ENCODE measurements around the gene PRCC. TPM values are rescaled to one million over a fixed set of nuclear protein-coding genes. Genes with fewer than 3 reads are reported as not detected.

Gene PRCC
- total RNA-seq, 1 donor from 2014 or later, result 75.5 TPM

GRCh38 chr1:156775799-156776198, 8.5 kb downstream of the PRCC start:
- TF ChIP-seq CTCF (IDR thresholded peaks at IDR 0.05; ENCODE audit: insufficient read depth, low read depth, low read length) (no peak), EZH2 (IDR thresholded peaks at IDR 0.05; ENCODE audit: insufficient read depth, low read length) (no peak)
- Mint-ChIP-seq H3K27me3 (ENCODE audit: low read depth, unreplicated experiment) (no peaks in the 10 kb centered on the region), H3K4me1 (ENCODE audit: low read depth, unreplicated experiment) (peaks cover 25% of the 10 kb centered on the region), H3K27ac (ENCODE audit: unreplicated experiment) (no peak overlapping the region), H3K4me3 (ENCODE audit: unreplicated experiment) (no peak overlapping the region), H3K9me3 (ENCODE audit: unreplicated experiment) (no peaks in the 10 kb centered on the region), H3K36me3 (ENCODE audit: low read depth, unreplicated experiment) (peaks cover 1% of the 10 kb centered on the region)
- Histone ChIP-seq H2AFZ (ENCODE audit: low read depth, low read length) (no peak overlapping the region), H3K4me2 (ENCODE audit: low read length) (no peak overlapping the region), H3K27me3 (ENCODE audit: insufficient read depth, low read length) (no peaks in the 10 kb centered on the region), H3K9me3 (ENCODE audit: insufficient read depth, low read depth, low read length) (no peaks in the 10 kb centered on the region), H3K36me3 (ENCODE audit: insufficient read depth, low read length) (peaks cover 2% of the 10 kb centered on the region), H3K27ac (ENCODE audit: low read depth, low read length) (no peak overlapping the region), H3K4me3 (ENCODE audit: insufficient read depth, low read depth, low read length) (no peak overlapping the region), H4K20me1 (ENCODE audit: insufficient read depth, low read length) (peaks cover 78% of the 10 kb centered on the region), H3K79me2 (ENCODE audit: insufficient read depth, low read length) (peaks cover 92% of the 10 kb centered on the region), H3K4me1 (ENCODE audit: insufficient read depth, low read length) (peaks cover 3% of the 10 kb centered on the region), H3K9ac (ENCODE audit: low read length) (no peak overlapping the region)
- DNase-seq (ENCODE audit: low read depth) (no peak), FAIRE-seq (no peak)

GRCh38 chr1:156776942-156777341, 9.6 kb downstream of the PRCC start:
- Mint-ChIP-seq H3K27ac (ENCODE audit: unreplicated experiment) (no peak overlapping the region), H3K36me3 (ENCODE audit: low read depth, unreplicated experiment) (peaks cover 1% of the 10 kb centered on the region), H3K27me3 (ENCODE audit: low read depth, unreplicated experiment) (no peaks in the 10 kb centered on the region), H3K4me3 (ENCODE audit: unreplicated experiment) (no peak overlapping the region), H3K4me1 (ENCODE audit: low read depth, unreplicated experiment) (peaks cover 30% of the 10 kb centered on the region), H3K9me3 (ENCODE audit: unreplicated experiment) (no peaks in the 10 kb centered on the region)
- H3K4me3 ChIP-seq (ENCODE audit: insufficient read depth, low read depth, low read length), result no peak overlapping the region
- H3K27ac ChIP-seq (ENCODE audit: low read depth, low read length), result no peak overlapping the region
- no peaks in the 10 kb centered on the region for H3K27me3 ChIP-seq (ENCODE audit: insufficient read depth, low read length)
- DNase-seq (ENCODE audit: low read depth) (no peak), FAIRE-seq (no peak)
- peaks cover 79% of the 10 kb centered on the region for H4K20me1 ChIP-seq (ENCODE audit: insufficient read depth, low read length)
- peaks cover 8% of the 10 kb centered on the region for H3K4me1 ChIP-seq (ENCODE audit: insufficient read depth, low read length)
- TF ChIP-seq CTCF (IDR thresholded peaks at IDR 0.05; ENCODE audit: insufficient read depth, low read depth, low read length) (no peak), EZH2 (IDR thresholded peaks at IDR 0.05; ENCODE audit: insufficient read depth, low read length) (no peak)
- no peak overlapping the region for H2AFZ ChIP-seq (ENCODE audit: low read depth, low read length)
- no peak overlapping the region for H3K9ac ChIP-seq (ENCODE audit: low read length)
- peaks cover 93% of the 10 kb centered on the region for H3K79me2 ChIP-seq (ENCODE audit: insufficient read depth, low read length)
- H3K9me3 ChIP-seq (ENCODE audit: insufficient read depth, low read depth, low read length), result no peaks in the 10 kb centered on the region
- no peak overlapping the region for H3K4me2 ChIP-seq (ENCODE audit: low read length)
- H3K36me3 ChIP-seq (ENCODE audit: insufficient read depth, low read length), result no peaks in the 10 kb centered on the region

- H4K20me1 ChIP-seq (ENCODE audit: insufficient read depth, low read length), result peaks cover 79% of the 10 kb centered on the region
- no peak overlapping the region for H3K9ac ChIP-seq (ENCODE audit: low read length)
- no peak overlapping the region for H3K4me3 ChIP-seq (ENCODE audit: insufficient read depth, low read depth, low read length)
- FAIRE-seq, result no peak
- Mint-ChIP-seq H3K27me3 (ENCODE audit: low read depth, unreplicated experiment) (no peaks in the 10 kb centered on the region), H3K4me1 (ENCODE audit: low read depth, unreplicated experiment) (peaks cover 32% of the 10 kb centered on the region), H3K4me3 (ENCODE audit: unreplicated experiment) (no peak overlapping the region), H3K9me3 (ENCODE audit: unreplicated experiment) (no peaks in the 10 kb centered on the region), H3K36me3 (ENCODE audit: low read depth, unreplicated experiment) (peaks cover 1% of the 10 kb centered on the region), H3K27ac (ENCODE audit: unreplicated experiment) (no peak overlapping the region)
- peaks cover 2% of the 10 kb centered on the region for H3K36me3 ChIP-seq (ENCODE audit: insufficient read depth, low read length)
- H3K27me3 ChIP-seq (ENCODE audit: insufficient read depth, low read length), result no peaks in the 10 kb centered on the region
- H3K79me2 ChIP-seq (ENCODE audit: insufficient read depth, low read length), result peaks cover 93% of the 10 kb centered on the region
- H3K27ac ChIP-seq (ENCODE audit: low read depth, low read length), result no peak overlapping the region
- no peaks in the 10 kb centered on the region for H3K9me3 ChIP-seq (ENCODE audit: insufficient read depth, low read depth, low read length)
- H3K4me2 ChIP-seq (ENCODE audit: low read length), result no peak overlapping the region
- H2AFZ ChIP-seq (ENCODE audit: low read depth, low read length), result no peak overlapping the region
- no peak for DNase-seq (ENCODE audit: low read depth)
- peaks cover 8% of the 10 kb centered on the region for H3K4me1 ChIP-seq (ENCODE audit: insufficient read depth, low read length)
- TF ChIP-seq EZH2 (IDR thresholded peaks at IDR 0.05; ENCODE audit: insufficient read depth, low read length) (no peak), CTCF (IDR thresholded peaks at IDR 0.05; ENCODE audit: insufficient read depth, low read depth, low read length) (no peak)
These were observed 10.2 kb downstream of the PRCC start for GRCh38 chr1:156777573-156777972.
